Measurements from ENCODE around the gene PHLDB2.
A peak's percentile ranks its signal among the peaks of the same experiment; 100 is the strongest.

The PHLDB2 gene

GRCh38 chr3:111884411-111885018 lies 25.4 kb downstream of the PHLDB2 start:
- no peak for DNase-seq (ENCODE audit: low spot score)

- no peak for DNase-seq (ENCODE audit: low spot score)
Measured at GRCh38 chr3:111885578-111885977, 26.5 kb downstream of the PHLDB2 start.

- DNase-seq (ENCODE audit: low spot score), result no peak
Measured at GRCh38 chr3:111890051-111890580, 31.1 kb downstream of the PHLDB2 start.

GRCh38 chr3:111892070-111892469 lies 33.0 kb downstream of the PHLDB2 start:
- no peak for DNase-seq (ENCODE audit: low spot score)

GRCh38 chr3:111895071-111895470 lies 36.0 kb downstream of the PHLDB2 start:
- DNase-seq (ENCODE audit: low spot score), result peak; percentile 31

- DNase-seq (ENCODE audit: low spot score), result no peak
Measured at GRCh38 chr3:111899966-111900365, 40.9 kb downstream of the PHLDB2 start.

- DNase-seq (ENCODE audit: low spot score), result no peak
Measured at GRCh38 chr3:111901637-111902036, 42.6 kb downstream of the PHLDB2 start.

- no peak for DNase-seq (ENCODE audit: low spot score)
Measured at GRCh38 chr3:111902534-111902933, 43.5 kb downstream of the PHLDB2 start.

GRCh38 chr3:111903067-111903511 lies 44.0 kb downstream of the PHLDB2 start:
- DNase-seq (ENCODE audit: low spot score), result peak; percentile 42

GRCh38 chr3:111904376-111905241 lies 45.5 kb downstream of the PHLDB2 start:
- peak; percentile 43 for DNase-seq (ENCODE audit: low spot score)

- peak; percentile 16 for DNase-seq (ENCODE audit: low spot score)
Measured at GRCh38 chr3:111906656-111907055, 47.6 kb downstream of the PHLDB2 start.

GRCh38 chr3:111907151-111907550 lies 48.1 kb downstream of the PHLDB2 start:
- DNase-seq (ENCODE audit: low spot score), result no peak

- DNase-seq (ENCODE audit: low spot score), result no peak
Measured at GRCh38 chr3:111910806-111911205, 51.7 kb downstream of the PHLDB2 start.

GRCh38 chr3:111911446-111911845 lies 52.4 kb downstream of the PHLDB2 start:
- DNase-seq (ENCODE audit: low spot score), result no peak

- DNase-seq (ENCODE audit: low spot score), result no peak
Measured at GRCh38 chr3:111913163-111913763, 54.2 kb downstream of the PHLDB2 start.

- DNase-seq (ENCODE audit: low spot score), result no peak
Measured at GRCh38 chr3:111915905-111916304, 56.8 kb downstream of the PHLDB2 start.

GRCh38 chr3:111917300-111917699 lies 58.2 kb downstream of the PHLDB2 start:
- no peak for DNase-seq (ENCODE audit: low spot score)

GRCh38 chr3:111919370-111920065 lies 60.5 kb downstream of the PHLDB2 start:
- no peak for DNase-seq (ENCODE audit: low spot score)

- DNase-seq (ENCODE audit: low spot score), result no peak
Measured at GRCh38 chr3:111921181-111921580, 62.1 kb downstream of the PHLDB2 start.

- DNase-seq (ENCODE audit: low spot score), result no peak
Measured at GRCh38 chr3:111923095-111923771, 64.2 kb downstream of the PHLDB2 start.

GRCh38 chr3:111923806-111924205 lies 64.7 kb downstream of the PHLDB2 start:
- DNase-seq (ENCODE audit: low spot score), result no peak

- no peak for DNase-seq (ENCODE audit: low spot score)
Measured at GRCh38 chr3:111924283-111924682, 65.2 kb downstream of the PHLDB2 start.

Measured in AG08396 (cell line).